Measurements from ENCODE around the gene SHISA9. TPM values are rescaled to one million over a fixed set of nuclear protein-coding genes. Genes with fewer than 3 reads are reported as not detected.

The SHISA9 gene
- total and polyA plus RNA-seq, 7 donors: 0.01 to 0.97 (median 0.07) TPM

GRCh38 chr16:13229039-13229438 is 327.6 kb downstream of the SHISA9 start:
- Histone ChIP-seq H3K9me3 (no peaks in the 10 kb centered on the region), H3K4me1 (no peaks in the 10 kb centered on the region), H3K4me3 (no peak overlapping the region), H3K27ac (no peak overlapping the region), H3K27me3 (ENCODE audit: insufficient read depth in 3 of 3, low read length in 2 of 3) (no peaks in the 10 kb centered on the region), H3K36me3 (ENCODE audit: insufficient read depth in 1 of 2, low read depth in 1 of 2) (no peaks in the 10 kb centered on the region)
- ATAC-seq (no peak), DNase-seq (no peak)
- 28 to 54% (median 34%) methylated on average over 6 of the region's 6 CpGs for WGBS, 3 donors
- TF ChIP-seq CTCF (IDR thresholded peaks at IDR 0.05): no peak
- intact Hi-C loops (cut with DNase I): no loop called here

GRCh38 chr16:13231365-13231764 is 330.0 kb downstream of the SHISA9 start:
- Histone ChIP-seq H3K4me1 (no peaks in the 10 kb centered on the region), H3K36me3 (ENCODE audit: insufficient read depth in 1 of 2, low read depth in 1 of 2) (no peaks in the 10 kb centered on the region), H3K9me3 (no peaks in the 10 kb centered on the region), H3K4me3 (no peak overlapping the region), H3K27me3 (ENCODE audit: insufficient read depth in 3 of 3, low read length in 2 of 3) (no peaks in the 10 kb centered on the region), H3K27ac (no peak overlapping the region)
- DNase-seq (no peak), ATAC-seq (no peak)
- 81 to 87% (median 84%) methylated on average over 4 of the region's 4 CpGs for WGBS, 3 donors
- no peak for TF ChIP-seq CTCF (IDR thresholded peaks at IDR 0.05)
- intact Hi-C loops (cut with DNase I): loop anchor here in 1 of 2 donors (10.0 kb wide), 1 partner anchor 57 kb away; no protein-coding TSS in a partner anchor

GRCh38 chr16:13234999-13235398 is 333.6 kb downstream of the SHISA9 start:
- ATAC-seq: no peak
- 90 to 94% (median 92%) methylated on average over 17 of the region's 17 CpGs for WGBS, 3 donors

GRCh38 chr16:13236308-13236707 is 334.9 kb downstream of the SHISA9 start:
- intact Hi-C loops (cut with DNase I): loop anchor here in 1 of 2 donors (10.0 kb wide), 1 partner anchor 62 kb away; no protein-coding TSS in a partner anchor
- 95 to 96% (median 95%) methylated on average over 6 of the region's 6 CpGs for WGBS, 3 donors

More at GRCh38 chr16:13234999-13235398, 333.6 kb downstream of the SHISA9 start:
- no peaks in the 10 kb centered on the region for H3K4me1 ChIP-seq
- H3K36me3 ChIP-seq (ENCODE audit: insufficient read depth in 1 of 2, low read depth in 1 of 2): no peaks in the 10 kb centered on the region
- no peaks in the 10 kb centered on the region for H3K27me3 ChIP-seq (ENCODE audit: insufficient read depth in 3 of 3, low read length in 2 of 3)
- DNase-seq: no peak
- intact Hi-C loops (cut with DNase I): loop anchor here in 1 of 2 donors (10.0 kb wide), 1 partner anchor 60 kb away; no protein-coding TSS in a partner anchor
- H3K9me3 ChIP-seq: no peaks in the 10 kb centered on the region
- no peak overlapping the region for H3K4me3 ChIP-seq
- no peak overlapping the region for H3K27ac ChIP-seq
- TF ChIP-seq CTCF (IDR thresholded peaks at IDR 0.05): no peak

More at GRCh38 chr16:13236308-13236707, 334.9 kb downstream of the SHISA9 start:
- DNase-seq (no peak), ATAC-seq (no peak)
- Histone ChIP-seq H3K27ac (no peak overlapping the region), H3K4me3 (no peak overlapping the region), H3K9me3 (no peaks in the 10 kb centered on the region), H3K4me1 (no peaks in the 10 kb centered on the region), H3K27me3 (ENCODE audit: insufficient read depth in 3 of 3, low read length in 2 of 3) (no peaks in the 10 kb centered on the region), H3K36me3 (ENCODE audit: insufficient read depth in 1 of 2, low read depth in 1 of 2) (no peaks in the 10 kb centered on the region)
- no peak for TF ChIP-seq CTCF (IDR thresholded peaks at IDR 0.05)
